Left lobe of liver (tissue), 2 donors: Measurements from ENCODE around the gene H3-3A. TPM values are rescaled to one million over a fixed set of nuclear protein-coding genes. Genes with fewer than 3 reads are reported as not detected.
"Not testable (repeated sequence)": the region's sequence is repeated elsewhere in the genome, so short reads cannot be mapped to it uniquely, and the experiment has no call there.

Experiments
- ATAC-seq: fragments of 200-7000 bp; cut with Tn5 transposase; one replicate; pipeline ENCODE4 v1.9.1; 2020; ENCODE audit warnings: mild to moderate bottlenecking, moderate library complexity
- DNase-seq: peaks from one replicate; pipeline ENCODE4 v3.0.0-alpha.2; 2020; ENCODE audit warnings: low spot score
- total RNA-seq: library from RNA; stranded (reverse); gene quantifications from one replicate; pipeline ENCODE4 v1.2.1, GENCODE V29; 2021
- donor health status: DM: no; HTN: no; CAD: no; lungs with moderate emphysema.
- donor health status: DM: no; HTN: yes; CAD: no.

Gene H3-3A
- total RNA-seq, 1 donor from 2014 or later = 129 TPM

DNA sequence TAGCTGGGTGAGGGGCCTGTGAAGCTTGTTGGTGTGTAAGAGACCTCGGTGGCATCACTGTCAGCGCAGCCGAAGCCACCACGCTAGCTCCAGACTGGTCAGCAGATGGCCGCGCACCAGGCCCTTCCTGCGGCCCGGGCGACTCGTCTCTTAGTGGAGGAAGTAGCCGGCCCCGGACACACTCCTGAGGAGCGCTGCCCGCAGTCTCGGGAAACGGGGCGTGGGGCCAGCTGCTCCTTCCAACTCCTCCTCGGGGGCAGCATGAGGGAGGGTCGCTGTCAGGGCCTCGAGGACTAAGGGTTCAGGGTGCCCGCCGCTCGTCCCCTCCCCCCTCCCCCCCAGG is 20.4 kb downstream of the H3-3A start:
- ATAC-seq (peak; percentile 63), DNase-seq (peak; percentile 62)

DNA sequence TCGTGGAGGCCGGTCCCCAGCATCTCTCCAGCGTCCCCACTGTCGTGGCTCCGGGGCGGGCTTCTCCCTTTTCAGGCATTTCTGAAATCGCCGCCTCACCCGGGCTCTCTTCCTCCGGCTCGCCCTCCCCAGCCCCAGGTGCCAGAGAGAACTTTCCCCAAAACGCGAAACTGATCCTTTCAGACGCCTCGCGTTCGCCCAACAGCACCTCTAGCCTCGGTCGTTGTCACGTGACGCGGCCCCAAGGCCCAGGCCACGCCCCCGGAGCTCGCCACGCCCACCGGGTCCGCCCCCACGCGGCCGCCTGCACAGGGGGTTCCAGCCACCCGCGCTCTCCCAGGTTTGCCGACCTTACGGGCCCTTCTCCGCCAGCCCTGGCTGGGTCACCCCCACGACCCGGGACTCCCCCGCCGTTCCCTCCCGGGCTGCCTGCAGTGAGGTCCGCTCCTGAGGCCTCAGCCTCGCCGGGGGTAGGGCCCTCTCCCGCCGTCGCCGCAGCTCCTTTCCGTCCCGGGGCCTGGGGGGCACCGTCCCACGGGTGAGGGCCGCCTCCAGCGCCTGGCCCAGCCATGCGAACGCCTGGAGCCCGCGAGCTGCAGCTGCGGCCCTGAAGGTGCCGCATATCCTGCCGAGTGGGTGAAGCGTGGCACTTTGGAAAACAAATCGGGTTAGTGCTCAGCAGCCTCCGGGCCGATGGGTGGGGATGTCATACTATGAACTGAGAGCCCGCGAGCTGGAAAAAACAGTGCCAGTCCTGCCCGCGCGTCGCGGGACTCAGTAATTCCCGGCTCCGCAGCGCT is 21.0 kb downstream of the H3-3A start:
- DNase-seq = peak; percentile 90
- ATAC-seq = peak; percentile 98

DNA sequence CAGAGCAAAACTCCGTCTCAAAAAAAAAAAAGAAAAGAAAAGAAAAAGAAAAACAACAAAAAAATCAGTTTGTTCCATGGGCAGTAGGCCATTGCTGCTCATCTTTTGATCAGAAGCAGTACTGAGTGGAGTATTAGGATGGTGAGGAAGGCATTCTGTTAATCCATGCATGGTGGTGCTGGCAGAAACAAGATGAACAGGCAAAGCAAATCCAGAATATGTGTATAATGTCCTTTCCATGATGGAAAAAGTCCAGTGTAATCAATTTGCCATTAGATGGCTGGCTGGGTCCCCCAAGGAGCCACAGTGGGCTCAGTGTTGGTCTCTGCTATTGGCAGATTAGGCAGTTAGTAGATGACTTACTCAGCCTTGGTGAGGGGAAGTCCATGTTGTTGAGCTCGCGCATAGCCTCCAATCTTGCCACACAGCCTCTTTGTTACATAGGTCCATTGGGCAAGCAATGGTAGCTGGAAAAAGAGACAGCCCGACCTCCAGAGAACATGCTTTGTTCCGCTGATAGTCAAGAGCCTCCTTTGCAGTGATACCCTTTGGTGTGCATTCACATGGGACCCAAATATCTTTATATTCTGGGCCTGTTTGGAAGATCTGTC is 23.3 kb downstream of the H3-3A start:
- no peak for ATAC-seq

DNA sequence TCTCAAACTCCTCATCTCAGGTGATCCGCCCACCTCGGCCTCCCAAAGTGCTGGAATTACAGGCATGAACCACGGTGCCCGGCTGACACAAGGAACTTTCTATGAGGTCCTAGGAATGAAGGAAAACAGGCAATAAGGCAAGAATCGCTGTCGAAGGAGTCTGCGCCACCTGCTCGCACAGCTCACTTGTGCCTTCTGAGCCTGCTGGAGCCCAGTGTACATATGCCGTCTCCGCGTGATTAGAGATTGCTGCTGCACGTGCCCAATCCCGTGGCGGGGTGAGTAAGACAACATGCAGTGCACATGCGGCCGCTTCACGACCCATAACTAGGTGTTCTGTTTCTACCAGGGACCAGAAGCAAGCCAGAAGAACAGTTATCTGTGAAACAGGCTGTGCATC is 24.3 kb downstream of the H3-3A start:
- no peak for DNase-seq
- ATAC-seq = no peak

More for the DNA sequence above, 23.3 kb downstream of the H3-3A start:
- no peak for DNase-seq

DNA sequence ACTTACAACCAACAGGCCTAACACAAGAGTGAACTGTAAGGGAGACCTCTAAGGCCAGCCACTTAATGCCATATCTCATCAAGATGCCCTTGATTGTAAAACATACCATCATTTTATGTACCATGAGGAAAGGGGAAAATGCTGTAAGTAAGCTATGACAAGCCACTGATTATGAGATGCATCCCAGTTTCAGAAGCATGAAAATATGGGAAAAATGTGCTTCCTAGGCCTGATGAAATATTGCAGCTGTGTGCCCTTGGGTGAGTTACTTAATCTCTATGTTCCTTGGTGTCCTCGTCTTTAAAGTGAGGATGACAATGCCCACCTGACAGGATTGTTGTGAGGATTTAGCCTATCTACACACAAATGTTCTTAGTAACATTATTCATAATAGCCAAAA is 28.9 kb downstream of the H3-3A start:
- DNase-seq = no peak
- ATAC-seq = no peak

DNA sequence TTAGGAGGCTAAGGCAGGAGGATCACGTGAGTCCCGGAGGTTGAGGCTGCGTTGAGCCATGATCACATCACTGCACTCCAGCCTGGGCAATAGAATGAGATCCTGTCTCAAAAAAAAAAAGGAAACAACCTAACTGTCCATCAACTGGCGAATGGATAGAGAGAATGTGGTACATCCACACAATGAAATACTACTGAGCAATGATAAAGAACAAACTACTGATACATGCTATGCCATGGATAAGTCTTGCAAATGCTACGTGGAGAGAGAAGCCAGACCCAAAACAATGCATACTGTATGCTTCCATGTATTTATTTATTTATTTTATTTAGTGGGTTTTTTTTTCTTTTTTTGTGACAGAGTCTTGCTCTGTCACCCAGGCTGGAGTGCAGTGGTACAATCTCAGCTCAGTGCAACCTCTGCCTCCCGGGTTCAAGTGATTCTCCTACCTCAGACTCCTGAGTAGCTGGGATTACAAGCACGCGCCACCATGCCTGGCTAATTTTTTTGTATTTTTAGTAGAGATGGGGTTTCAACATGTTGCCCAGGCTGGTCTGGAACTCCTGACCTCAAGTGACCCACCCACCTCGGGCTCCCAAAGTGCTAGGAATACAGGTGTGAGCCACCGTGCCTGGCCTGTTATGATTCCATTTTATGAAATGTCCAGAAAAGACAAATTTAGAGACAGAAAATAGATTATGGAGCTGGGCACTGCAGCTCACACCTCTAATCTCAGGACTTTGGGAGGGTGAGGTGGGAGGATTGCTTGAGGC is 29.7 kb downstream of the H3-3A start:
- DNase-seq, ATAC-seq: not testable (repeated sequence)

DNA sequence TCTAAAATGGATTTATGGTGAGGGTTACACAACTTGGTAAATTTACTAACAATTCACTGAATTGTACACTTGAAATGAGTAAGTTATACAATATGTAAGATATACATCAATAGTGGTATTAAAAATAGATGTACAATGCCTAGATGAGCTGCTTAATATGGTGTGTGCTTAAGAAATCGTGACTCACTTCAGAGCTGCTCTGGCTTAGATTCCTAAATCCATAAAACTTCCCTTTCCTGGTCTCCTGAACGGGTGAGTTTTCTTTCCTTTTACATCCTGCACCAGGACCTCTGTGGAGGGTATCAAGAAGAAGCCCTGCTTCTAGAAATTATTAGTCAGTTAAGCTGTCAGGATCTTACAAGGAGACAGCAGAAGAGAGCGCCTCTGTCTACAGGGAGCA is 30.4 kb downstream of the H3-3A start:
- ATAC-seq (no peak), DNase-seq (no peak)

DNA sequence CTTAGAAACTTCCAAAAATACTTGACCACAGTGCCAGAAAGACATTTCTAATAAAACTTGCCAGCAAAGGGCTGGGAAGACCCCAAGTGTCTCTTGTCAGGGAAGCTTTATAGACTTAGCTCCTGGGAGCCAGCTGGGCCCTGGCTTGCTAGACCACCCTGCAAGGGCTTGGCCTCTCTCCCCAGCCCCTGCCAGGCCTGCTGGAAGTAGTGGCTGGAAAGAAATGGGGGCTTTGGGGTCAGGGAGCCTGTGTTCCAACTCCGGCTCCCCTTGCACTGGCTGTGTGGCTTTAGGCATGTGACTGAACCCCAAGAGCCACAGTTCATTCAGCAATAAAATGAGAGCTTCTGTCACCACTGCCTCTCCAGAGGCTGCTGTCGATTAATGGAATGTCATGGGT is 31.1 kb downstream of the H3-3A start:
- DNase-seq (no peak), ATAC-seq (no peak)

DNA sequence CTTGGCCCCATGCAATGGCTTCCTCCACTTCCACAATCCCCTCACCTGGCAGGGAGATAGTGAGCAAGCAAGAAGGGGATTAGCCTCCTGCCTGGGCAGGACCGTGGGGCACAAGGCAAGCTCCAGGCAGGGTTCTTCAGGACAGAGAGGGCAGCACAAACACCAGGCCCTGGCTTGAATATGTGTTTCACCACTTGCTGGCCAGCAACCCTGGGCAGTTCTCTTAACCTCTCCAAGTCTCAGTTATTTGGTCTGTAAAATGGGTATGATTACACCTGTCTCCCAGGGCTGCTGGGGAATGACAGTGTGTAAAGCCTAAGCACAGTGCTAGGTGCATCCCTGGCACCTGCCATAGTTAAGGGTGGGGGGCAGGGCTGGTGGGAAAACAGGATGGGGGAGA is 31.9 kb downstream of the H3-3A start:
- ATAC-seq (no peak), DNase-seq (no peak)

DNA sequence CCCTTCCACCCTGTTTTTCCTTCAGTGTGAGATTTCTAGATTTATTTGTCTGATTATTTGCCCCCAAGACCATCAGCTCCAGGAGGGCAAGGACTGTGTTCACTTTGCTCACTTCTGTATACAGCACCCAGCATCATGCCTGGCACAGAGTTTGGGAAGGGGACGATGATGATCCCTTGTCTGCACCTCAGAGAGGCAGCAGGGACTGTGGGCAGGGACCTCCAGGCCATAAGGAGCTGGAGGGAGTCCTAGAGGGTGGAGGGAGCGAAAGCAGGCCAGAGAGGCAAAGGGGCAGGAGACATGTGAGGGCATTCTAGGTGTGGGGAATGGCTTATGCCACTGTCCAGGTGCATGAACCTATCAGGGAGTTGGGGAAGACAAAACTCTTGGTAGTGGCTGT is 32.8 kb downstream of the H3-3A start:
- DNase-seq = no peak
- ATAC-seq = no peak

DNA sequence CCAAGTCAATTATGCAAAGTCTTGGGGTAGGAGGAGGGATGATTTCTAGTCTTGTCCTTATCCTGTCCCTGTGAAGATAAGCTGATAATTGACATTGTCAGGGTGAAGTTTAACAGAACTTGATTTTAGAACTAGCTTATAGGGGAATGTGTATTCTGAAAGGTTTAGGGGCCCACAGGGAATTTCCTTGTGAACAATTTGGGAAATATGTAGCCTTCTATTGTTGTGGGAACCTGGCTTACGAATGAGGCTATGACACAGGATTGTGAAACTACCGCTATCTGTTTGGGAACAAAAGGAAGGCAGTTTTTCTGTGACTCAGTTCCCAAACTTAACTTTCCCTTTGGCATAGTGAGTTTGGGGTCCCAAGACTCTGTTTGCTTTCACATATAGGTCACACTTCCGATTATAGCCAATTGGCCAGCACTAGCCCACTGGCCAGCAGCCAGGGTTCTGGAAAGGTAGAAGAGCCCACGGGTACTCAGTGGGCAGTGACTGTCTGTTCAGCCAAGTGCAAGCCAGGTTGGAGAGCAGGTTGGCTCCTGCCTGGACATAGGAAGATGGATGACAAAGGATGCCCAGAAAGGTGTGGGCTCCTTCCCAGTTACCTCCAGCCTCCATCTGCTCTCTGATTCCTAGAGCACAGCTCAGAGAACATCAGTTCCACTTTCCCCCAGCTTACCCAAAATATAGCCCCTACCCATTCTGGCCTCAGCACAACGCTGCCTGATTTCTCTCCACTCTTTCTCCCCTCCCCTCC is 35.5 kb downstream of the H3-3A start:
- no peak for DNase-seq
- no peak for ATAC-seq

DNA sequence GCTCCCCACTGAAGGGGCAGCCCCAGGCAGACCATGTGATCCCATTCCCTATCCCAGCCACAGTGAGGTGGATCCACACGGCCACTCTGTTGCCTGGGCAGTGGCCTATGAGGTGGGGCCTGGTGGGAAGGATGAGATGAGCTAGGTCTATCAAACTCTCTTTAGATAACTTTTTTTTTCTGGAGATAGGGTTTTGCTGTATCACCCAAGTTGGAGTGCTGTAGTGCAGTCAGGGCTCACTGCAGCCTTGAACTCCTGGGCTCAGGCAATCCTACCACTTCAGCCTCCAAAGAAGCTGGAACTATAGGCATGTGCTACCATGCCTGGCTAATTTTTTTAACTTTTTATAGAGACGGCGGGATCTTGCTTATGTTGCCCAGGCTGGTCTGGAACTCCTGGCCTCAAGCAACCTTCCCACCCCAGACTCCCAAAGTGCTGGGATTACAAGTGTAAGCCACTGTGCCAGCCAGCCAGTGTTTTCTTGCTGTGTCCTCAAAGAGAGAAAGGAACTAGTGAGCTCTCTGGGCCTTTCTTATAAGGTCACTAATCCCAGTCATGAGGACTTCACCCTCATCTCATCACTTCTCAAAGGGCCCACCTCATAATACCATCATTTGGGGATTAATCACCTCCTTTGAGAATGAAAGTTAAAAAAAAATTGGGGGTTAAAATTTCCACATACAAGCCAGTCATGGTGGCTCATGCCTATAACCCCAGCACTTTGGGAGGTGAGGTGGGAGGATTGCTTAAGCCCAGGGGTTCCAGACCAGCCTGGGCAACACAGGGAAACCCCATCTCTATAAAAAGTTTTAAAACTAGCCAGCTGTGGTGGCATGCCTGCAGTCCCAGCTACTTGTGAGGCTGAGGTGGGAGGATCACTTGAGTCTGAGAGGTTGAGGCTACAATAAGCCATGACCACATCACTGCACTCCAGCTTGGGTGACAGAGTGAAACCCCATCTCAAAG is 36.6 kb downstream of the H3-3A start:
- DNase-seq (no peak), ATAC-seq (no peak)

DNA sequence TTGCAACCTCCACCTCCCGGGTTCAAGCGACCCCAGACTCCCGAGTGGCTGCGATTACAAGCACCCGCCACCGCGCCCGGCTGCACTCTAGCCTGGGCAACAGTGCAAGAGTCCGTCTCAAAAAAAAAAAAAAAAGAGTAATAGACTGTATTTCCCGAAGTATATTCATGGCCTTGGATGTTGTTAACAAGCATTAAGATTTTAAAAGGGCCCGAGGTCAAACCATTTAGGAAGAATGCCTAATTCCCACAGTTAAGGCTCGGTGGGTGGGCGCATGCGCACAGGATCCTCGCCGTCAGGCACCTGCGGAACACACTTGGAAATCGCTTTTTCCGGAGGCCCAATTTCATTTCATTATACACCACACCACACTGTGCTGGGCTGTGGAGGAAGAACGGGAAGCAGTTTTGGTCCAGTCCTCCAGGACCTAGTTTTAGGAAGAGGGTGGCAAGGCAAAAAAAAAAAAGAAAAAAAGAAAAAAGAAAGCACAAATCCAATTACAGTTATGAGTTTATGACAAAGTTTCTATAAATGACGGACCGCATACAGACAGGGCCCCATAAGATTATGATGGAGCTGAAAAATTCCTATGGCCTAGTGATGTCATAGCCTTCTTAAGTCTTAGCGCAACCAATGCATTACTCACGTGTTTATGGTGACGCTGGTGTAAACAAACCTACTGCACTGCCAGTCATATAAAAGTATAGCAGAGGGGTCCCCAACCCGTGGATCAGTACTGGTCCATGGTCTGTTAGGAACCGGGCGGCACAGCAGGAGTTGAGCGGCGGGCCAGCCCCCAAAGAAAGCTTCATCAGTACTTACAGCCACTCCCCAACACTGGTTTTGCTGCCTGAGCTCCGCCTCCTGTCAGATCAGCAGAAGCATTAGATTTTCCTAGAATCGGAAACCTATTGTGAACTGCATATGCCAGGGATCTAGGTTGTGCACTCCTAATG is 38.2 kb downstream of the H3-3A start:
- DNase-seq = peak; percentile 61
- peak; percentile 85 for ATAC-seq

DNA sequence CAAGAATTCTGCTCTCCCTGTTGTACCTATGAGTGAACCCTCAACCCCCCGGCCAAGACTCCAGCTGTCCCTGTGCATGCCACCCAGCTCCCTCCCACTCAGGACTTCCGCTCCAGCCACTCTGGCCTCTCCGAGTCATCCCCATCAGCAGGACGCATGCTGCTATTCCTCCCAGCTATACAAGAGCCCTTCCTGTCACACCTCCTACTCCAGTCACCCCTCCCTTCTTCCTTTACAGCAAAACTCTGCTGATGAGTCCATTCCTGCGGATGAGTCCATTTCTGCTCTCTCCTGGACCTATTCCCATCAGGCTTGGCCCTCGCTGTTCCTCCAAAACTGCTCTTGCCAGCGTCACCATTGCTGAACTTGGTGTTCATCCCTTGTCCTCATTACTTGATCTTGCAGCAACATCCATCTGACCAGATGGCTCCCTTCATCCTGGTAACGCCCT is 42.2 kb downstream of the H3-3A start:
- no peak for ATAC-seq
- no peak for DNase-seq

DNA sequence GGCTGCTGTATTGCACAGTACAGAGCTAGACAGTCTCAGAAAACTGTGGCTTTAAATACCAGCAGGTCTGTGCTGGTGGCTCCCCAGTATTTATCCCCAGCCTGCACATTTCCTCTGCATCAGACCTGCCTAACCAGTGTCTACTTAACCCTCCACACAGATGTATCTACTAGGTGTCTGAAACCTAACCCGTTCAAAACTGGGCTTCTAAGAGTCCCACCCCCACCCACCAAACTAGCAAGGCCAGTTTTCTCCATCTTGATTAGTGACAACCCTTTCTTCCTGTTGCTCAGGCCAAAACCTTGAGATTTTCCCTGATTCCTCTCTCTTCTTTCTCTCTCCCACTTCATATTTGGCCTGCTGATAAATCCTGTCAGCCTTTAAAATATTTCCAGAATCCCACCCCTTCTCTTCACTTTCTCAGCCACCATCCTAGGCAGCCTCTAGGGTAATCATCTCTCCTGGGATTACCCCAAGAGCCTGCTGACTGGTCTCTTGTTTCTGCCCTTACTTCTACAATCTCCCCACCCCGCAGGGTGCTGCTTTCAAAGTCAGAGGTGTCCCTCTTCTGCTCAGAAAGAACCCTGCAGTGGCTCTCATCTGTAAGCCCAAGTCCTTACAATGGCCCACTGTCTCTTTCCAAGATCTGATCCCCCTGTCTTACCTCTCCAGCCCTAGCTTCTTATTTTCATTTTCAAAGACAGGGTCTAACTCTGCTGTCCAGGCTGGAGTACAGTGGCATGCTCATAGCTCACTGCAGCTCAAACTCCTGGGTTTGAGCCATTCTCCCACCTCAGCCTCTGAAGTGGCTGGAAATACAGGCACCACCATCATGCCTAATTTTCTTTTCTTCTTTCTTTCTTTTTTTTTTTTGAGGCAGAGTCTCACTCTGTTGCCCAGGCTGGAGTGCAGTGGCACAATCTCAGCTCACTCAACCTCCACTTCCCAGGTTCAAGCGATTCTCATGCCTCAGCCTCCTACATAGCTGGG is 45.2 kb downstream of the H3-3A start:
- DNase-seq (no peak), ATAC-seq (no peak)

DNA sequence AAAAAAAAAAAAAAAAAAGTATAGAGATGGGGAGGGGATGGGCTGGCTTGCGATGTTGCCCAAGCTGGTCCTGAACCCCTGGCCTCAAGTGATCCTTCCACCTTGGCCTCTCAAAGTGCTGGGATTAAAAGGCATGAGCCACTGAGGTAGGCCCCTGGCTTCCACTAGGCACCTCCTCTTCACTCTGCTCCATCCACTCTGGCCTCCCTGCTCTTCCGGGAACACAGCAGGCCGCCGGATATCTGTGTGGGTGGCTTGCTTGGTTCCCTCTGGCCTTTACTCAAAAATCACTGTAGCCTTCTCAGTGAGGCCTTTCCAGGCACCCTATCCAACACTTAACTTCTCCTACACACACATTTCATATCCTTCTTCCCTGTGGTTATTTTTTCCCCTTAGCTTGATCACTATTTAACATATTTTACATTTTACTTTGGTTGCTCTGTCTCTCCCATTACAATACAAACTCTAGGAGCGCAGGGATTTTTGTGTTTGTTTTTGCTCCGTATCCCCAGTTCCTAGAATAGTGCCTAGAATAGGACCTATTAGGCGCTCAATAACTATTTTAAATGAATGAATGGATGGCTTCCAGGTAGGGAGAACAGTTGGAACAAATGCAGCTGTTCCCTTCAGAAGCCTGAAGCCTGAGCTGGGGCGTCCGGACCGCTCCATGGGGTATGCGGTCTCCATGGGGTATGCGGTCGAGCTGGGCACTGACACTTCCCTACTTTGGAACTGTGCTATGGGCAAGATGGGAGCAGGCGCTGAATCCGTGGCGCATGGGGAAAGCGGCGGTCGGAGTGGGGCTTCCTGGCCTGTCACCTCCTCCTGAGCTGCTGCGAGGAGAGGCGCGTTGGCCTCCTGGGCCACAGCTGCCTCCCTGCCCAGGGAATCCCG is 46.7 kb downstream of the H3-3A start:
- peak; percentile 43 for ATAC-seq
- DNase-seq = no peak

DNA sequence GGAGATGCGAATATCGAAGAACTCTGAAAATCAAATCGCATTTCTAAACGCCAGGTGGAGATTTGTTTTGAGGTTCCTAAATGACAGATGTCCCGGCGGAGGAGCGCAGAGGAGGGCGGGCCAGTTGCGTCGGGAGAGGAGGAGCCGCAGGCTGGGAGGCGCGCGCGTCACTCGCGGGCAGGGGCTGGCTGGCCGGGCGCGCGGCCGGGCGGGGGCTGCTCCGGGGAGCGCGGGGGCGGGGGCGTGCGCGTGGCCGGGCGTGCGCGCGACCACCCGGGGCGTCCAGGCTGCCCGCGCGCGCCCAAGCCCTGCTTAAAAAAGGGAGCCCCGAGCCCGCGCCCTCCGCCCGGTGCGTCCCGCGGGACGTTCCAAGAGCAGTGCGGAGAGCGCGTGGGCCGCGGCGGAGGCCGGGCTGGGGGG is 47.3 kb downstream of the H3-3A start:
- ATAC-seq (peak; percentile 91), DNase-seq (peak; percentile 88)
